HEK293 (cell line): ENCODE data around the gene WDR48.

ENCODE experiments used
- CTCF ChIA-PET: fragments of 350-600 bp; formaldehyde crosslinking; extraction: SDS; loops from one replicate; lab custom pipeline; 2021; ENCODE audit warnings: antibody characterized with exemption; lab: Yijun Ruan, JAX
- POLR2A ChIA-PET: fragments of 300-600 bp; formaldehyde crosslinking; extraction: SDS; loops from one replicate; lab custom pipeline; 2020; ENCODE audit warnings: antibody characterized with exemption, inconsistent platforms; lab: Yijun Ruan, JAX
- H3K27ac ChIP-seq: fragments of 200-500 bp; sonication (Bioruptor generic); 2 replicates; pipeline ENCODE4 v1.5.1; 2014; ENCODE audit warnings: low read depth, low read length, control low read depth, inconsistent platforms; ENCODE audit errors: extremely low read depth
- H3K36me3 ChIP-seq, 2 experiments: fragments of 200-500 bp in 1 of 2; sonication (Bioruptor generic) in 1 of 2; 1 replicate in 1 of 2; 2 replicates in 1 of 2; pipeline ENCODE4 v1.5.1; 2014 to 2017; ENCODE audit warnings: inconsistent platforms in 2 of 2, low read length in 2 of 2; ENCODE audit not compliant: control insufficient read depth in 2 of 2, insufficient read depth in 1 of 2
- H3K4me1 ChIP-seq: fragments of 200-500 bp; sonication (Bioruptor generic); 2 replicates; pipeline ENCODE4 v1.5.1; 2014; ENCODE audit warnings: mild to moderate bottlenecking, low read length, inconsistent platforms; ENCODE audit not compliant: control insufficient read depth, insufficient read depth
- H3K4me3 ChIP-seq: 2 replicates; pipeline ENCODE4 v1.5.1; 2011; ENCODE audit warnings: low read depth, mild to moderate bottlenecking, control low read depth, low read length, moderate library complexity
- H3K9me3 ChIP-seq: fragments of 200-500 bp; sonication (Bioruptor generic); 2 replicates; pipeline ENCODE4 v1.5.1; 2014; ENCODE audit warnings: low read depth, low read length, inconsistent platforms; ENCODE audit not compliant: control insufficient read depth, insufficient read depth
- EGR2 ChIP-seq: fragments of 450-650 bp; formaldehyde crosslinking; IDR thresholded peaks from 2 replicates; pipeline ENCODE4 v1.5.1; 2016; ENCODE audit warnings: low read depth, missing biosample characterization, missing genetic modification characterization
- IKZF3 ChIP-seq: fragments of 450-650 bp; IDR thresholded peaks from 2 replicates; pipeline ENCODE4 v1.5.0; 2018; ENCODE audit warnings: missing biosample characterization, mild to moderate bottlenecking, missing genetic modification characterization, moderate library complexity
- KLF8 ChIP-seq: fragments of 450-650 bp; formaldehyde crosslinking; IDR thresholded peaks from 2 replicates; pipeline ENCODE4 v1.5.1; 2016; ENCODE audit warnings: missing biosample characterization, missing genetic modification characterization
- ZFHX2 ChIP-seq: fragments of 450-650 bp; formaldehyde crosslinking; conservative IDR thresholded peaks from 2 replicates; pipeline ENCODE4 v1.5.1; 2016; ENCODE audit warnings: missing biosample characterization, missing genetic modification characterization
- ZIC2 ChIP-seq: fragments of 450-650 bp; formaldehyde crosslinking; IDR thresholded peaks from 2 replicates; pipeline ENCODE4 v1.5.1; 2016; ENCODE audit warnings: missing biosample characterization, missing genetic modification characterization
- ZNF114 ChIP-seq: fragments of 450-650 bp; formaldehyde crosslinking; IDR thresholded peaks from 2 replicates; pipeline ENCODE4 v1.5.0; 2017; ENCODE audit warnings: missing biosample characterization, missing genetic modification characterization
- ZNF394 ChIP-seq: fragments of 450-650 bp; formaldehyde crosslinking; IDR thresholded peaks from 2 replicates; pipeline ENCODE4 v1.5.1; 2016; ENCODE audit warnings: missing biosample characterization, missing genetic modification characterization, mild to moderate bottlenecking, moderate library complexity, borderline replicate concordance
- ZNF624 ChIP-seq: fragments of 450-650 bp; formaldehyde crosslinking; IDR thresholded peaks from 2 replicates; pipeline ENCODE4 v1.5.1; 2017; ENCODE audit warnings: missing biosample characterization, missing genetic modification characterization
- ZNF654 ChIP-seq: fragments of 450-650 bp; formaldehyde crosslinking; IDR thresholded peaks from 2 replicates; pipeline ENCODE4 v1.5.1; 2016; ENCODE audit warnings: low read depth, missing biosample characterization, missing genetic modification characterization
- ZNF747 ChIP-seq: fragments of 450-650 bp; formaldehyde crosslinking; IDR thresholded peaks from 2 replicates; pipeline ENCODE4 v1.5.1; 2016; ENCODE audit warnings: missing biosample characterization, missing genetic modification characterization
- ZNF76 ChIP-seq: fragments of 450-650 bp; formaldehyde crosslinking; IDR thresholded peaks from 2 replicates; pipeline ENCODE4; 2016; ENCODE audit warnings: low read depth, missing biosample characterization, missing genetic modification characterization, borderline replicate concordance
- ZNF785 ChIP-seq: fragments of 450-650 bp; formaldehyde crosslinking; IDR thresholded peaks from 2 replicates; pipeline ENCODE4 v1.5.1; 2016; ENCODE audit warnings: missing biosample characterization, missing genetic modification characterization
- ZNF837 ChIP-seq: fragments of 450-650 bp; formaldehyde crosslinking; IDR thresholded peaks from 2 replicates; pipeline ENCODE4 v1.5.1; 2016; ENCODE audit warnings: missing biosample characterization, missing genetic modification characterization
- TF ChIP-seq, protein P1 (sequence below): fragments of 450-650 bp; formaldehyde crosslinking; IDR thresholded peaks from 2 replicates; pipeline ENCODE4 v1.5.1; 2017; ENCODE audit warnings: missing biosample characterization, missing genetic modification characterization
- TF ChIP-seq, protein P2 (sequence below): fragments of 450-650 bp; formaldehyde crosslinking; IDR thresholded peaks from 2 replicates; pipeline ENCODE4 v1.5.1; 2016; ENCODE audit warnings: missing biosample characterization, missing genetic modification characterization
- TF ChIP-seq, protein P3 (sequence below): fragments of 450-650 bp; formaldehyde crosslinking; IDR thresholded peaks from 2 replicates; pipeline ENCODE4 v1.5.1; 2016; ENCODE audit warnings: missing biosample characterization, missing genetic modification characterization, low read depth
- TF ChIP-seq, protein P4 (sequence below): fragments of 450-650 bp; formaldehyde crosslinking; IDR thresholded peaks from 2 replicates; pipeline ENCODE4 v1.5.1; 2017; ENCODE audit warnings: missing biosample characterization, missing genetic modification characterization
- TF ChIP-seq, protein P5 (sequence below): fragments of 450-650 bp; formaldehyde crosslinking; IDR thresholded peaks from 2 replicates; pipeline ENCODE4; 2016; ENCODE audit warnings: missing biosample characterization, missing genetic modification characterization

WDR48 gene

DNA sequence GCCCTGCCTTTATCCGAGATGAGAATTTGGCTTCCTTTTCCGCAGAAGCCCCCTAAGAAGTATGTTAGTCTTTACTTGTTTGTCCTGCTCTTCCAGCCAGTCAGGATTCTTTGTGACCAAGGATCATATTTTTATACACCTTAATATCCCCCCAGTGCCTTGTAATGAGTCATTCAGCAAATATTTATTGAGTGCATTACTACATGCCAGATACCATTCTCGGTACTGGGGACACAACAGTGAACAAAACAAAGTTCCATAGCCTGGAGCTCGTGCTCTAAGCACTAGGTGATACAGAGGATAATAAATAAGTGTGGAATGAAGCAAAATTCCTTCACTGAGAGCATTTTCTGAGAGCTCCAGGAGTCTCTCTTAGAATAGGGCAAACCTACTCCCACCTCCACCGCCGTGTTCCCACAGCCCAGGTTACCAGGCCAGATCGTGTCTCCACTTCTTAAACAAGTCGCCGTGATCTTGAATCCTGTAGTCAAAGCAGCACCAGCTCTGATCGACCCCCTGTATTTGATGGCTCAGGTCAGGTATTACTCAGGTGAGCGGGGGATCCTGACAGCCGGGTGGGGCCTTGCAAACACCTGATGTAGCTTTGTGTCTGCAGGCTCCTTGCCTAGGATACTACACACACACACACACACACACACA, 74.2 kb downstream of the WDR48 start:
- TF ChIP-seq, protein P1, sequence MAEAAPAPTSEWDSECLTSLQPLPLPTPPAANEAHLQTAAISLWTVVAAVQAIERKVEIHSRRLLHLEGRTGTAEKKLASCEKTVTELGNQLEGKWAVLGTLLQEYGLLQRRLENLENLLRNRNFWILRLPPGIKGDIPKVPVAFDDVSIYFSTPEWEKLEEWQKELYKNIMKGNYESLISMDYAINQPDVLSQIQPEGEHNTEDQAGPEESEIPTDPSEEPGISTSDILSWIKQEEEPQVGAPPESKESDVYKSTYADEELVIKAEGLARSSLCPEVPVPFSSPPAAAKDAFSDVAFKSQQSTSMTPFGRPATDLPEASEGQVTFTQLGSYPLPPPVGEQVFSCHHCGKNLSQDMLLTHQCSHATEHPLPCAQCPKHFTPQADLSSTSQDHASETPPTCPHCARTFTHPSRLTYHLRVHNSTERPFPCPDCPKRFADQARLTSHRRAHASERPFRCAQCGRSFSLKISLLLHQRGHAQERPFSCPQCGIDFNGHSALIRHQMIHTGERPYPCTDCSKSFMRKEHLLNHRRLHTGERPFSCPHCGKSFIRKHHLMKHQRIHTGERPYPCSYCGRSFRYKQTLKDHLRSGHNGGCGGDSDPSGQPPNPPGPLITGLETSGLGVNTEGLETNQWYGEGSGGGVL (tag by site-specific recombination): 0 out of 2 replicates have a peak, but pooled peaks have one; percentile 8
- no peak for TF ChIP-seq ZIC2 (tag by site-specific recombination)
- TF ChIP-seq, all 188 proteins: peak for 1
- Histone ChIP-seq H3K4me3 (no peak overlapping the region), H3K4me1 (no peaks in the 10 kb centered on the region), H3K36me3 (no peaks in the 10 kb centered on the region), H3K27ac (no peak overlapping the region), H3K9me3 (no peaks in the 10 kb centered on the region)
- ChIA-PET CTCF (interaction anchor here (0.6 to 8.1 kb wide), 25 partner anchors 8 to 376 kb away, joined by 3 to 145 read pairs (median 4); partner anchors contain the start of genes CX3CR1, GORASP1 and TTC21A), POLR2A (interaction anchor here (0.9 to 1.3 kb wide), 2 partner anchors 60 to 162 kb away, joined by 3 to 4 read pairs; no protein-coding TSS in a partner anchor)

DNA sequence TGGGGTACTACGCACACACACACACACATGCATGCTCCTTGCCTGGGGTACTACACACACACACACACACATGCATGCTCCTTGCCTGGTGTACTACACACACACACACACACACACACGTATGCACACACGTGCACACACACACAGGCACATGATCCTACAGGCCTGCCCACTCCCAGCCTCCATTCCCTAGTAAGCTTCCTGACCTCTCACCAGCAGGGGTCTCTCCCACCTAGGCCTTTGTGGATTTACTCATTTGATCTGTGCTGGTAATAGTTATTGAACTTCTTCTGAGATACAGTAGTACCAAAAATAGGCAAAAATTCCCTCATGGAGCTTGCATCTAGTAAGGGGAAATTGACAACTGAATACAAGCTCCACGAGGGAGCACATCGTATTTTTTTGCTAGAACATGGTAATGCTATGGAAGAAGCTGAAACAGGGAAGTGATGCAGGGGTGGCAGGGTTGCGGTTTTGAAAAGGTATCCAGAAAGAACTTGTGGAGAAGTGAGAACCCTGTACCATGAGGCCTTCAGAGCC, 74.8 kb downstream of the WDR48 start:
- Histone ChIP-seq H3K4me1 (no peaks in the 10 kb centered on the region), H3K9me3 (no peaks in the 10 kb centered on the region), H3K36me3 (no peaks in the 10 kb centered on the region), H3K27ac (no peak overlapping the region), H3K4me3 (no peak overlapping the region)
- TF ChIP-seq, protein P2, sequence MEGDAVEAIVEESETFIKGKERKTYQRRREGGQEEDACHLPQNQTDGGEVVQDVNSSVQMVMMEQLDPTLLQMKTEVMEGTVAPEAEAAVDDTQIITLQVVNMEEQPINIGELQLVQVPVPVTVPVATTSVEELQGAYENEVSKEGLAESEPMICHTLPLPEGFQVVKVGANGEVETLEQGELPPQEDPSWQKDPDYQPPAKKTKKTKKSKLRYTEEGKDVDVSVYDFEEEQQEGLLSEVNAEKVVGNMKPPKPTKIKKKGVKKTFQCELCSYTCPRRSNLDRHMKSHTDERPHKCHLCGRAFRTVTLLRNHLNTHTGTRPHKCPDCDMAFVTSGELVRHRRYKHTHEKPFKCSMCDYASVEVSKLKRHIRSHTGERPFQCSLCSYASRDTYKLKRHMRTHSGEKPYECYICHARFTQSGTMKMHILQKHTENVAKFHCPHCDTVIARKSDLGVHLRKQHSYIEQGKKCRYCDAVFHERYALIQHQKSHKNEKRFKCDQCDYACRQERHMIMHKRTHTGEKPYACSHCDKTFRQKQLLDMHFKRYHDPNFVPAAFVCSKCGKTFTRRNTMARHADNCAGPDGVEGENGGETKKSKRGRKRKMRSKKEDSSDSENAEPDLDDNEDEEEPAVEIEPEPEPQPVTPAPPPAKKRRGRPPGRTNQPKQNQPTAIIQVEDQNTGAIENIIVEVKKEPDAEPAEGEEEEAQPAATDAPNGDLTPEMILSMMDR (tag by site-specific recombination): peak; percentile 70
- TF ChIP-seq, protein P3, sequence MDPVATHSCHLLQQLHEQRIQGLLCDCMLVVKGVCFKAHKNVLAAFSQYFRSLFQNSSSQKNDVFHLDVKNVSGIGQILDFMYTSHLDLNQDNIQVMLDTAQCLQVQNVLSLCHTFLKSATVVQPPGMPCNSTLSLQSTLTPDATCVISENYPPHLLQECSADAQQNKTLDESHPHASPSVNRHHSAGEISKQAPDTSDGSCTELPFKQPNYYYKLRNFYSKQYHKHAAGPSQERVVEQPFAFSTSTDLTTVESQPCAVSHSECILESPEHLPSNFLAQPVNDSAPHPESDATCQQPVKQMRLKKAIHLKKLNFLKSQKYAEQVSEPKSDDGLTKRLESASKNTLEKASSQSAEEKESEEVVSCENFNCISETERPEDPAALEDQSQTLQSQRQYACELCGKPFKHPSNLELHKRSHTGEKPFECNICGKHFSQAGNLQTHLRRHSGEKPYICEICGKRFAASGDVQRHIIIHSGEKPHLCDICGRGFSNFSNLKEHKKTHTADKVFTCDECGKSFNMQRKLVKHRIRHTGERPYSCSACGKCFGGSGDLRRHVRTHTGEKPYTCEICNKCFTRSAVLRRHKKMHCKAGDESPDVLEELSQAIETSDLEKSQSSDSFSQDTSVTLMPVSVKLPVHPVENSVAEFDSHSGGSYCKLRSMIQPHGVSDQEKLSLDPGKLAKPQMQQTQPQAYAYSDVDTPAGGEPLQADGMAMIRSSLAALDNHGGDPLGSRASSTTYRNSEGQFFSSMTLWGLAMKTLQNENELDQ: no peak
- TF ChIP-seq ZFHX2 (tag by site-specific recombination) (0 out of 2 replicates have a peak, but pooled peaks have one; percentile 28), ZNF654 (tag by site-specific recombination) (peak; percentile 41), EGR2 (tag by site-specific recombination) (peak; percentile 43; the same call in 1 of the 2 replicates), ZNF76 (tag by site-specific recombination) (no peak)
- TF ChIP-seq, protein P4, sequence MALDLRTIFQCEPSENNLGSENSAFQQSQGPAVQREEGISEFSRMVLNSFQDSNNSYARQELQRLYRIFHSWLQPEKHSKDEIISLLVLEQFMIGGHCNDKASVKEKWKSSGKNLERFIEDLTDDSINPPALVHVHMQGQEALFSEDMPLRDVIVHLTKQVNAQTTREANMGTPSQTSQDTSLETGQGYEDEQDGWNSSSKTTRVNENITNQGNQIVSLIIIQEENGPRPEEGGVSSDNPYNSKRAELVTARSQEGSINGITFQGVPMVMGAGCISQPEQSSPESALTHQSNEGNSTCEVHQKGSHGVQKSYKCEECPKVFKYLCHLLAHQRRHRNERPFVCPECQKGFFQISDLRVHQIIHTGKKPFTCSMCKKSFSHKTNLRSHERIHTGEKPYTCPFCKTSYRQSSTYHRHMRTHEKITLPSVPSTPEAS: peak; percentile 94
- POLR2A ChIA-PET: interaction anchor here (1.3 kb wide), 1 partner anchor 59 kb away, joined by 3 read pairs; no protein-coding TSS in a partner anchor
- CTCF ChIA-PET: interaction anchor here (0.6 to 8.1 kb wide), 24 partner anchors 10 to 377 kb away, joined by 3 to 145 read pairs (median 4); partner anchors contain the start of genes CX3CR1, GORASP1 and TTC21A

DNA sequence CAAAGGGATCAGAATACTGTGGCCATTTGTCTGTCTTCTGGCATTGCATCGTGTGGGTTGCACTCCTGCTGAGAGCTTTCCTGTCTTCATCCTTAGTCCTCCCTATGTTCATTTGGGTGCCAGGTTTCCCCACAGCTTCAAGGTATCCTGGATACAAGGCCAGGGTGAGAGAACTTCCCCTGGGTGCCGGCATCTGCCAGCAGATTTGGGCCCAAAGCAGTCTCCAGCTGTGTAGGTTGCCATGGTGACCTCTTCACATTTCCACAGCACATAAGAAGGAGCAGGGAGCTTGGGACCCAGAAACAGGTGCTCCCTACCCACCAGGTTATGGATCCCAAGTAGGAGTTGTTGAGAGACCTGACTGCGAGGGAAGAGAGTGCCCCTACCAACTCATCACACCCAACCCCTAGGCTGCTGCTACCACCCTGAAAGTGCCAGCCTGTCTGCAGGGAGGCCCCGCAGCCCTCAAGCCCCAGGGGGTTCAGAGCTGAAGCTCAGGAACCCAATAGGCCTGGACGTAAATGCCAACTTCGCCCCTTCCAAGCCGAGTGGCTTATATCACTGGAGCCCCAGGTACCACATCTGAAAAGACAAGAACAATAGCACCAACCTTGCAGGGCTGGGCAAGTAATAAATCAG, 75.6 kb downstream of the WDR48 start:
- Histone ChIP-seq H3K9me3 (no peaks in the 10 kb centered on the region), H3K4me3 (no peak overlapping the region), H3K4me1 (no peaks in the 10 kb centered on the region), H3K27ac (no peak overlapping the region), H3K36me3 (no peaks in the 10 kb centered on the region)
- POLR2A ChIA-PET: interaction anchor here (0.8 to 1.3 kb wide), 2 partner anchors 20 to 50 kb away, joined by 3 to 5 read pairs; partner anchors contain the start of genes GORASP1 and TTC21A
- CTCF ChIA-PET: interaction anchor here (0.6 to 8.1 kb wide), 17 partner anchors 10 to 165 kb away, joined by 3 to 145 read pairs (median 5); partner anchors contain the start of genes CX3CR1, GORASP1 and TTC21A
- TF ChIP-seq ZNF114 (no peak), ZNF624 (tag by site-specific recombination) (no peak), ZNF785 (tag by site-specific recombination) (no peak), ZNF394 (tag by site-specific recombination) (no peak), IKZF3 (no peak), ZNF837 (tag by site-specific recombination) (no peak), ZNF747 (tag by site-specific recombination) (no peak), KLF8 (no peak)
- TF ChIP-seq, protein P5, sequence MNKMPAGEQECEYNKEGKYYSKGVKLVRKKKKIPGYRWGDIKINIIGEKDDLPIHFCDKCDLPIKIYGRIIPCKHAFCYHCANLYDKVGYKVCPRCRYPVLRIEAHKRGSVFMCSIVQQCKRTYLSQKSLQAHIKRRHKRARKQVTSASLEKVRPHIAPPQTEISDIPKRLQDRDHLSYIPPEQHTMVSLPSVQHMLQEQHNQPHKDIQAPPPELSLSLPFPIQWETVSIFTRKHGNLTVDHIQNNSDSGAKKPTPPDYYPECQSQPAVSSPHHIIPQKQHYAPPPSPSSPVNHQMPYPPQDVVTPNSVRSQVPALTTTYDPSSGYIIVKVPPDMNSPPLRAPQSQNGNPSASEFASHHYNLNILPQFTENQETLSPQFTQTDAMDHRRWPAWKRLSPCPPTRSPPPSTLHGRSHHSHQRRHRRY: no peak
